Measurements from ENCODE around the gene PWWP3B. TPM values are rescaled to one million over a fixed set of nuclear protein-coding genes. Genes with fewer than 3 reads are reported as not detected.
A peak's percentile ranks its signal among the peaks of the same experiment; 100 is the strongest.
"Not testable (repeated sequence)": the region's sequence is repeated elsewhere in the genome, so short reads cannot be mapped to it uniquely, and the experiment has no call there.

The PWWP3B gene
- 1.2 TPM for total RNA-seq

DNA sequence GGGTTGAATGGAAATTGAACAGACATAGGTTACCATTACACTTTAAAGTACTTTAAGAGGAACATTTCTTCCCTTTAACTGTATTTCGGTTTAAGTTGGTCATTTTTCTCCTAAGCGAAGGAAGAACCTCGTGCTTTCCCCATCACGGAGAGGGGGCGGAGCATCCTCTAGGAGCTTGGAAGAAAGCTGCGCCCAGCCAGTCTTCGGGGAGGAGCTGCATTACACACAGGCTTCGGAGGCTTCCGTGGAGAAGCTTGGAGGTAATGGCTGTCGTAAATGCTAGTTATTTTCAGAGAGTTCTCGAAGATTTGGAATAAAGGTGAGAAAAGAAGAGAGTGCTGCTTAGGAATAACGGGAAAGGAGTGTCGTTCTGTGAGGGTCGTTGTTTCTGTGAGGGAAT, at the start of gene PWWP3B:
Gene PWWP3B, plus strand, starts transcription at position 199 of the 400 bp plus-strand sequence. CDS start 37,128 bp downstream, outside the sequence.
- DNase-seq (ENCODE audit: low spot score): peak; percentile 46

DNA sequence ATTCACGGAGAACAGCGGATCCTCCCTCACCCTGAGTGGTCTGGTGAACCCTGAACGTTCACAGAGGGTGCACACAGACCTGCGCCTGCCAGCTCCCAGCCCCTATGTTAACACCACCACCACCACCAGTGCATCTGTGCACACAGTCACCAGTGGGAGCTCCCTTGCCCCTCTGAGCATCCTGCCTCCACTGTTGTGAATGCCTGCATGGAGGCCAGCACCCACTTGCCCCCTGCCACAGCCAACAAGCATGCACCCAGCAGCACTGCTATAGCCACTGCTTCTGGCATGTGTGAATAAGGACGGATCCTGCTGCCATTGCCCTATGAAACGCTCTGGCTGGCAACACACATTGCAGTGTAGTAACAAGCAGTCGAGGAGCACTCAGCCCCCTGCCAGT, 29.1 kb upstream of the PWWP3B start:
- ATAC-seq (no peak), DNase-seq (ENCODE audit: low spot score) (no peak)

More for the DNA sequence above, at the start of gene PWWP3B:
- ATAC-seq: peak; percentile 78

GRCh38 chrX:106144755-106145639, 23.1 kb upstream of the PWWP3B start:
- ATAC-seq (peak; percentile 80), DNase-seq (ENCODE audit: low spot score) (peak; percentile 70)

DNA sequence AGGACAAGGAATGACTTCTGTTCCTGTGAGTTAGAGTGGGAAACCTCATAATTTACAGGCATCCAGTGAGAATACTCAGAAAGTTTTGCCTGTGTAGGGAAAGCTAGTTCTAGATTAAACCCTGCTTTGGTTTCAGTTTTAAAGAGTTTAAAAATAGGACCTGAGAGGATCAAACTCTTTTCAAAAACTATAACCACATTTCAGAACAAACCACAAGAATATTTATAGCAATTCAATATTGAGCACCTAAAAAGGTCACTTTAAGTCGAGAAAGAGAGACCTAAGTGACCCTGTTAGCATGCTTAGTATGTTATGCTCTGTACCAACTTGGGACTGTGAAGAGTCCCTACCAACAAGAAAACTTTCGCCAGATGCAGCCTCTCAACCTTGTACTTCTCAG, 17.4 kb upstream of the PWWP3B start:
- ATAC-seq: no peak

GRCh38 chrX:106159861-106160282, 8.2 kb upstream of the PWWP3B start:
- ATAC-seq: peak; percentile 83

More for the DNA sequence above, 17.4 kb upstream of the PWWP3B start:
- DNase-seq (ENCODE audit: low spot score): no peak

DNA sequence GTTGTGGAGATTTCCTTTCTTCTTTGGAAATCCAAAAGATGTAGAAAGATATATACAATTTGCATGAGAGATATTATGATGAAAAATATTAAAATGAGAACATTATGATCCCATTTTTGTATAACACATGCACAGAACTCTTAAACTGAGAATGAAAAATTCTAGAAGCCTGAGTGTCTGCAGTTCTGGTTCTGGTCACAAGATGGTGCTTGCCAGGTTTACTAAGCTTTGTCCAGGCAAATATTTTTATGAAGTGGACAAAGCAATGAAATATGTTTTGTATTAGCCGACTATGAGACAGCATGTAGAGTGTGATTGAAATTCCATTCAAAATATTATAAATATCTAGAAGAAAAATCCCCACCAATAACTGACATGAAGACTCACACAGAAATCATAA, 2.2 kb downstream of the PWWP3B start:
- no peak for DNase-seq (ENCODE audit: low spot score)

More at GRCh38 chrX:106159861-106160282, 8.2 kb upstream of the PWWP3B start:
- DNase-seq (ENCODE audit: low spot score): no peak

DNA sequence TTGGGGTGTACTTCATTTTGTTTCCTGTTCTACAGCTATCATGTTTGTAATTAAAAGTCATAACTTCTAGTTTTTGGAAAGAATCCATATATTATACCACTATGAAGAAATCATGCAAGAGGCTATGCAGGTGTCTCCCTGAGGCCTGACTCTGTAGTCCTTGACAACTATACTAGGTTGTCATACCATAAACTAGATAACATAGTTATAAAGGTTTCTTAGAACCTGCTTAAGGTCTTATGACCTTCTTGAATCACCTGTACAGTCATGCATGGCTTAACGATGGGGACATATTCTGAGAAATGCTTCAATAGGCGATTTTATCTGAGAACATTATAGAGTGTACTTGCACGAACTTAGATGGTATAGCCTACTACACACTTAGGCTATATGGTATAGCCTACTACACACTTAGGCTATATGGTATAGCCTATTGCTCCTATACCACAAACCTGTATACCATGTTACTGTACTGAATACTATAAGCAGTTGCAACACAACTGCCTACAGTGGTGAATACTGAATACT, 3.3 kb downstream of the PWWP3B start:
- no peak for DNase-seq (ENCODE audit: low spot score)
- no peak for ATAC-seq

More for the DNA sequence above, 2.2 kb downstream of the PWWP3B start:
- ATAC-seq: peak; percentile 55

GRCh38 chrX:106177106-106177981, 9.2 kb downstream of the PWWP3B start:
- peak; percentile 48 for DNase-seq (ENCODE audit: low spot score)
- ATAC-seq: peak; percentile 72

DNA sequence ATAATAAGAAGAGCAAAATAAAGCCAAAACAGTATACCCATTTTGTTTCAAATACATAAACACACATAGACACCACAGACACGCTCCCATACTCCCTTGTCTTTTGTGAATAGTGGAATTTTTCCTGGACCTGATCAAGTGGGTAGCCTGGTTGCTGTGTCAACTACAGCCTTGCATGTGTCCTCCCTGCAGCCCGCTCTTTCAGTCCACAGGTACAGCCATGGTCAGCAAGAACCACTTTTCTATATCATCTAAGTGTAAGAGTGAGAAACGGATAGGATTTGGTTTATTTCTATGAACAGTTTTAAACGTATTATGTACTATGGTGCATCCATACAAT, 9.8 kb downstream of the PWWP3B start:
- DNase-seq (ENCODE audit: low spot score) (no peak), ATAC-seq (no peak)

DNA sequence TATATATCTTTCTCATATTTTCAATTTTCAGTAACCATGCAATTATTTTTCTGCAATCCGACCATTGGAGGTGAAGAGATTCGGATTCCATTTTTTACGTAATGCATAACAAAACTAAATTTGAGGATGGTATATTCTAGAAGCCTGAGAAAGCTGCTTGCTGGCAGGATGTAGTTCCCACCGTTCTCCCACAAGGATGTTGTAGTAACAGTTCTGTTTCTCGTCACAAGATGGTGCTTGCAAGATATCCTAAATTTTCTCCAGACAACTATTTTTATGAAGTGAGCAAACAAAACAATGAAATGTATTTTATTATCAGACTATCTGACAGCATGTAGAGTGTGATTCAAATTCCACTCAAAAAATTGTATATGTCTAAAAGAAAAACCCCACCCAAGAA, 10.7 kb downstream of the PWWP3B start:
- ATAC-seq: no peak
- DNase-seq (ENCODE audit: low spot score): no peak

DNA sequence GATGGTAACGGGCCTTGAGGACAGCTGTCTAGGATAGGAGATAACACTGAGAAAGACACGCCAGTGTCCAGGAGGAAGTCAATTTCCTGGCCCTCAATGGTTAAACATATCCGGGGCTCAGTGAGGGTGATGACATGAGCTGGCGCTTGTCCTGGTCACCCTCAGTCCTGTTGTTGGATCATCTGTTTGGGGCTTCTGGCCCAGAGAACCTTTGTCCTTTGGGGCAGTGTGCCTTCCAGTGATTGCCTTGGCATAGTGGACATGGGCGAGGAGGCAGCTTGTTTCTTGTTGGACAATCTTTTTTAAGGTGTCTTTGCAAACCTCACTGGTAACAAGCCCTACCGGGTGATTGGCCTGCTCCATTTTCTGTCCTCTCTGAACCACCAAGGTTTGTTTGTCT, 15.6 kb downstream of the PWWP3B start:
- ATAC-seq: not testable (repeated sequence)
- peak; percentile 54 for DNase-seq (ENCODE audit: low spot score)

DNA sequence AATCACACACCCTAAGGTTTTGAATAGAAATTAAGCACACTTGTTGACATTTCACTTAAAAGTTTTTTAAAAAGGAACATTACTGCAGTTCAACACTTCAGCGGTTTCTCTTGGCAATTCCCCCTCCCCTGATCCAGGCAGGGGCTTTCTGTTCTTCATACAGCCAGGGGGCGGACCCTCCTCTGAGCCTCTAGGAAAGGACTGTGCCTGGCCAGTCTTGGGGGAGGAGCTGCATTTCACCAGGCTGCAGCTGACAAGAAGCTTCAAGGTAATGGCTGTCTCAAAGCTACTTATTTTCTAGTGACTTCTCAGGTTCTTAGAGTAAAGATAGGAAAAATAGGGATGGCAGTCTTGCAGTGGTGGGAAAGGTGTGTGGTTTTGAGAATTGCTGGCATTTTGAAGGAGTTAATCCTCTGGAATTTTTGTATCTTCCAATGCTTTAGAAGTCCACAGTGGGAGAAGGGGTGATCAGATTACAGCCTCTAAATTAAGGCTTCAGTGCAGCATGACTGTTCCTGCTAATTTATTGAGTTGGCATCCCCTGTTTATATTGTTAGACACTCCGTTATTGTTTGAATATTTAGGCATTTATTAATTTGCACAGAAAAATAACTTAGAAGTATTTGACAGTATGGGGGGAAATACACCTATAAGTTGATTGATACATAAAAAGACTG, 33.5 kb downstream of the PWWP3B start:
- DNase-seq (ENCODE audit: low spot score): no peak
- ATAC-seq: no peak

DNA sequence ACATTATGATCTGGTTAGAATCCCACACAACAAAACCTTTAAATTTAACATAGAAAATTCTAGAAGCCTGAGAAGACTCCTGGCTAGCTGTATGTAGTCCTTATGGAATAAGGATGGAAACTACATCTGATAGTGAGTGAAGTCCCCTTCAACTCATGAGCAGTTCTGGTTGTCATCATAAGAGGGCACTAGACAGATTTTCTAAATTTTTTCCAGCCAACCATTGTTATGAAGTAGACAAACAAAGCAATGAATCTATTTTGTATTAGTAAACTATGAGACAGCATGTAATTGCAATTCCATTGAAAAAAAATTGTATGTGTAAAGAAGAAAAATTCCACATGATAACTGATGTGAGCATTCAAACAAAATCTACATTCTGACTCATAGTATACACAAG, 35.2 kb downstream of the PWWP3B start:
- no peak for ATAC-seq
- no peak for DNase-seq (ENCODE audit: low spot score)

GRCh38 chrX:106208154-106208553, 40.0 kb downstream of the PWWP3B start:
- no peak for ATAC-seq
- no peak for DNase-seq (ENCODE audit: low spot score)

Other genes with a start within 250 kb of the PWWP3B start
- gene SERPINA7, start 129.6 kb upstream of the PWWP3B start, total RNA-seq: 50.8 TPM

Data from left lobe of liver (tissue), 2 donors.